ENCODE results near the gene ATP23.

DNA sequence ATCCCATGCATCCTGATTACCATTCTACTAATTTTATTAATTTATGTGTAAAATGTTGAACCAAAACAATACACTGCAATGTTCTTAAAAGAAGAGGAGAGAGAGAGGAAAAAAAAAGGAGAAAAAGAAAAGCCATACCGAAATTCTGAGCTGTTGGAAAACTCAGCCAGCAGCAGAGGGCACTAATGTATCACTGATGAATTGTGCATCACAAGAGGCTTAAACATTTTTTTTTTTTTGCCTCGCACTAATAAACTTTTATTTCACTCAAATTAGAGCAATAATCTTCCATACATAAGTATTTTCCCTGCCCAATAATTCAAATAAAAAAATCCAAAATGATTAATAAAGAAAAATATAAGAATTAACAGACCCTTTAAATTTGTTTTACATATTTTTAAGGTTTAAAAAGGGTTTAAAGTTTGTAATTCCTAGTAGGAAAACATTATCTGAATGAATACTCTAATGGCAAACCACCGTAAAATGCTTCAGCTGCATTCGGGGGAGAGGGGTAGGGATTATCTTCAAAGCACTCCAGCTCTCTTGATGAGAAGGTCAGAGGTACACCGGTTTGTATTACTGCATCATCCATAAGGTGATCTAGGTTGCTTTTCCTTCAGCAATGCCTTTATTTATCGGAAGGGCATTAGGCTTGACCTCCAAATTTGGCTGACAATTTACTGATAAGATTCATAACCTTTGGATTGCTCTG lies 41.9 kb downstream of the ATP23 start:
- TF ChIP-seq EZH2 (IDR thresholded peaks at IDR 0.05; ENCODE audit: insufficient read depth, low read length), result no peak
- TF ChIP-seq, protein P1, sequence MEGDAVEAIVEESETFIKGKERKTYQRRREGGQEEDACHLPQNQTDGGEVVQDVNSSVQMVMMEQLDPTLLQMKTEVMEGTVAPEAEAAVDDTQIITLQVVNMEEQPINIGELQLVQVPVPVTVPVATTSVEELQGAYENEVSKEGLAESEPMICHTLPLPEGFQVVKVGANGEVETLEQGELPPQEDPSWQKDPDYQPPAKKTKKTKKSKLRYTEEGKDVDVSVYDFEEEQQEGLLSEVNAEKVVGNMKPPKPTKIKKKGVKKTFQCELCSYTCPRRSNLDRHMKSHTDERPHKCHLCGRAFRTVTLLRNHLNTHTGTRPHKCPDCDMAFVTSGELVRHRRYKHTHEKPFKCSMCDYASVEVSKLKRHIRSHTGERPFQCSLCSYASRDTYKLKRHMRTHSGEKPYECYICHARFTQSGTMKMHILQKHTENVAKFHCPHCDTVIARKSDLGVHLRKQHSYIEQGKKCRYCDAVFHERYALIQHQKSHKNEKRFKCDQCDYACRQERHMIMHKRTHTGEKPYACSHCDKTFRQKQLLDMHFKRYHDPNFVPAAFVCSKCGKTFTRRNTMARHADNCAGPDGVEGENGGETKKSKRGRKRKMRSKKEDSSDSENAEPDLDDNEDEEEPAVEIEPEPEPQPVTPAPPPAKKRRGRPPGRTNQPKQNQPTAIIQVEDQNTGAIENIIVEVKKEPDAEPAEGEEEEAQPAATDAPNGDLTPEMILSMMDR (IDR thresholded peaks at IDR 0.05; ENCODE audit: insufficient read depth, low read depth, low read length), result peak; percentile 77

All from astrocyte (in vitro differentiated cells and primary cell).